ENCODE results near the gene MYT1.
"Not testable (repeated sequence)": the region's sequence is repeated elsewhere in the genome, so short reads cannot be mapped to it uniquely, and the experiment has no call there.

Gene MYT1

DNA sequence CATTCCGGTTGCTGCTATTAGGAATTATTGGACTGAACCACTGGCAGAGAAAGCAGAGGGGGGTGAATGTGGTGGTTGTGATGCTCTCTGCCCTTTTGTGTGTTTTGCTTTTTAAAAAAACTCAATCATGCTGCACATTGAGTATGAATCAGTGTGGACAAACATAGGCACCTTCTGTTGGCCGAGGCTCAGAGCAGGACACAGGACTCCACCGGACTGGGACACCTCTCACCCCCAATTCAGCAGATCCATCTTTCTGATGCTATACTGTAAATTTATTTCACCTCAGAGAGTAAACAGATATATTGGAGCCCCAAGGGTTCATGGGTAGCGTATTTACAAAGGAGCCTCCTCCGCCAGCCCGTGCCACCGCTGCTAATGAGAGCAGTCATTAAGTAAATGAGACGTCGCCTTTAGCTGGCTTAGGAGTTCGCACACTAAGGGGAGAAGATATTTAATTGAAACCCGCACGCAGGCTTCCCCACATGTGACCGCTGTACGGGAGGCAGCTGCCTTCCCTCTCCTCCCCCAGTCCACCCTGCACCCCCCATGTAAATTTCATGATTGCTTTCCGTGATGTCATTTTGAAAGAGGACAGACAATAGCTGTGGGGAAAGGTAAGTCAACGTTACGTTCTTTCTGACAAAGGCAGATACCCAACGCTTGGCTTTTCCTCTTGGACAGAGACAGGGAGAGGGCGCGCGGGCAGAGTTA, at the start of gene MYT1:
Gene MYT1, plus strand, starts transcription at position 330 of the 714 bp plus-strand sequence. CDS start 34,410 bp downstream, outside the sequence.
- no peak for TF ChIP-seq ZNF274 (IDR thresholded peaks at IDR 0.05; ENCODE audit: low read depth, low read length)
- no peak within 1 kb of the TSS for H3K4me3 ChIP-seq (ENCODE audit: low read length)

- no peak overlapping the region for H3K4me3 ChIP-seq (ENCODE audit: low read length)
- TF ChIP-seq ZNF274 (IDR thresholded peaks at IDR 0.05; ENCODE audit: low read depth, low read length) = no peak
These were observed 48.9 kb upstream of the MYT1 start for GRCh38 chr20:64115171-64115911.

DNA sequence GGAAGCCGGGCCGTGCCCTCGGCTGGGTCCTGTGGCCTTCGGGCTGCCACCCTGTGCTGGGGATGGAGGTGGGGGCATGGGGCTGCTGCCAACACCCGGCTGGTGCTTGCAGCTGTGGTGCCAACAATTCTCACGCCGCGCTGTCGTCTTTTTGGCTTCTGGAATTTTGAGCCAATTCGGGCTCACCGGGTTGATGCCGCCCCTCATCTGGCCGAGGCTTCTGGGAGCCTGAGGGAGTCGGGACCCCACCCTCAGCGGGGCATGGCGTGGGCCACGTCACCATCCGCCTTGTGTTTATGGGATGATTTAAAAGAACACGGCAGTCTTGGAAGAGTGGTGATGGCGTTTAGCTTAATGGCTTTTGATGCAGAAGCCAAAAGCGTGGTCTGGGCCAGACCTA, 48.2 kb upstream of the MYT1 start:
- no peak for TF ChIP-seq ZNF274 (IDR thresholded peaks at IDR 0.05; ENCODE audit: low read depth, low read length)
- no peak overlapping the region for H3K4me3 ChIP-seq (ENCODE audit: low read length)

DNA sequence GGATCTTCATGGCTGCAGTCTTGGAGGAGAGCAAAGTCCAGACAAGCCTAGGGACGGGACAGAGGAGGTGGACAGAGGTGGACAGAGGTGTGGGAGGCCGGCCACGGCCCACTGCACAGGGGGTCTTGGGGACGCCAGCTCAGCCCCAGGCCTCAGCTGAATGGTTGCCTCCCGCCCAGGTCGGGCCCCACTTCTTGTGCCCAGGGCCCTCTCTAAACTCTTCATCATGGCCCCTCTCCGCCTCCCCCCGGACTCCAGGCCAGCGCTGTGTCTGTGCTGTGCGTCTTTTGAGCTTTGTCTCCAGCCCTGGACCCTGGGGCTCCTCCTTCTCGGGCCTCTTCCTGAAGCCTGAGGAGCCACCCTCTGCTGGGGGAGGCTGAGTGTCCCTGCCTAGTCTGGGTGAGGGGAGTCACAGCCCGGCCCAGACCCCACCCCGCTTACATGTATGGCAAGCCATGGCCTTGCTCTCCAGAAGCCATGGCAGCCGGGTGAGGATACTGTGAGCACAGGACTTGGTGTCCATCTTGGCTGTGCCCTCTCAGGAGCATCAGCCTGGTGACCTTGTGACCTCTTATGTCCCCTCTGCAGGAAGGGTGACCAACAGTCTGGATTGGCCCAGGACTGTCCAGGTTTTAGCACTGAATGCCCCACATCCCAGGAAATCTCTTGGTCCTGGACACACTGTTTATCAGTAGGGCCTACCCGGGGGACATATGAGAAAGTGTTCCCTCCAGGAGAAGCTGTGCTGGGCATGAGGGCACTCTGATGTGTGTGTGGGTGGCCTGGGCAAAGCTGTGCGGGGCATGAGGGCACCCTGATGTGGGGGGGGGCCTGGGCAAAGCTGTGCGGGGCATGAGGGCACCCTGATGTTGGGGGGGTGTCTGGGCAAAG, 47.5 kb upstream of the MYT1 start:
- H3K4me3 ChIP-seq (ENCODE audit: low read length) = no peak overlapping the region
- TF ChIP-seq ZNF274 (IDR thresholded peaks at IDR 0.05; ENCODE audit: low read depth, low read length) = no peak

DNA sequence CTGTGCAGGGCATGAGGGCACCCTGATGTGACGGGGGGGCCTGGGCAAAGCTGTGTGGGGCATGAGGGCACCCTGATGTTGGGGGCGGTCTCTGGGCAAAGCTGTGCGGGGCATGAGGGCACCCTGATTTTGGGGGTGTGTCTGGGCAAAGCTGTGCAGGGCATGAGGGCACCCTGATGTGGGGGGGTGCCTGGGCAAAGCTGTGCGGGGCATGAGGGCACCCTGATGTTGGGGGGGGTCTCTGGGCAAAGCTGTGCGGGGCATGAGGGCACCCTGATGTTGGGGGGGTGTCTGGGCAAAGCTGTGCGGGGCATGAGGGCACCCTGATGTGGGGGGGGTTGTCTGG, 46.8 kb upstream of the MYT1 start:
- not testable (repeated sequence) for H3K4me3 ChIP-seq (ENCODE audit: low read length)

DNA sequence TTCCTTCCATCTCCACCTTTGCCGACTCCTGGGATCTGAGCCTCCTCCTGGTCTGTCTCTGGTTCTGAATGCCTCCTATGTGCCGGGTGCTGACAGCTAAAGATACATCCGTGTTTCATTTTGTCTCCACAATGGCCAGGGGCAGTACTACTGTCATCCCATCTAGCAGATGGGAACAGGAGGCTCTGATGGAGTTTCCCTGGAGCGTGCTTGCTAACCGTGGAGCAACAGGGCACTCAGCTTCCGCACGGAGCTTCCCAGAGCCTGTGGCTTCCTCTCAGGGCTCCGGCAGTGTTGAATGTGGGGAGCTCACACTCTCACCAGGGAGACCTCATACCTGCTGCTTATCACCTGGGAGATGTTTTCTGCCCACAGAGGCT, 45.0 kb upstream of the MYT1 start:
- no peak overlapping the region for H3K4me3 ChIP-seq (ENCODE audit: low read length)

GRCh38 chr20:64119681-64120341, 44.4 kb upstream of the MYT1 start:
- H3K4me3 ChIP-seq (ENCODE audit: low read length) = no peak overlapping the region
- TF ChIP-seq ZNF274 (IDR thresholded peaks at IDR 0.05; ENCODE audit: low read depth, low read length) = no peak

More for the DNA sequence above, 45.0 kb upstream of the MYT1 start:
- no peak for TF ChIP-seq ZNF274 (IDR thresholded peaks at IDR 0.05; ENCODE audit: low read depth, low read length)

- no peak for TF ChIP-seq ZNF274 (IDR thresholded peaks at IDR 0.05; ENCODE audit: low read depth, low read length)
- no peak overlapping the region for H3K4me3 ChIP-seq (ENCODE audit: low read length)
These were observed 42.7 kb upstream of the MYT1 start for GRCh38 chr20:64121586-64121985.

GRCh38 chr20:64122927-64123326, 41.3 kb upstream of the MYT1 start:
- H3K4me3 ChIP-seq (ENCODE audit: low read length) = not testable (repeated sequence)

- not testable (repeated sequence) for H3K4me3 ChIP-seq (ENCODE audit: low read length)
These were observed 40.7 kb upstream of the MYT1 start for GRCh38 chr20:64123517-64123916.

GRCh38 chr20:64129146-64129782, 35.0 kb upstream of the MYT1 start:
- TF ChIP-seq ZNF274 (IDR thresholded peaks at IDR 0.05; ENCODE audit: low read depth, low read length) = no peak

DNA sequence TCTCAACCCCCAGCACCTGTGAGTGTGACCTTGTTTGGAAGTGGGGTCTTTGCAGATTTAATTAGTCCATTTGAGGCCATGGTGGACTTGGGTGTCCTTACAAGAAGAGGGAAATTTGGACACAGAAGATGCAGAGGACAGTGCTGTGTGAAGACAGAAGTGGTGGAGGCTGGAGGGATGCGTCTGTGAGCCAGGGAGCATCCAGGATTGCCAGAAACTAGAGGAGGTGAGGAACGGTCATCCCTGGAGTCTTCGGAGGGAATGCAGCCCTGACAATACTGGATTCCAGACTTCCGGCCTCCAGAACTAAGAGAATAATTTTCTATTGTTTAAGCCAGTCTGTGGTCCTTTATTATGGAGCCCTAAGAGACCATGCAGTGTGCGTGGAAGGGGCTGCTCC, 34.0 kb upstream of the MYT1 start:
- TF ChIP-seq ZNF274 (IDR thresholded peaks at IDR 0.05; ENCODE audit: low read depth, low read length) = no peak
- no peak overlapping the region for H3K4me3 ChIP-seq (ENCODE audit: low read length)

More at GRCh38 chr20:64129146-64129782, 35.0 kb upstream of the MYT1 start:
- H3K4me3 ChIP-seq (ENCODE audit: low read length) = no peak overlapping the region

- TF ChIP-seq ZNF274 (IDR thresholded peaks at IDR 0.05; ENCODE audit: low read depth, low read length) = no peak
These were observed 33.4 kb upstream of the MYT1 start for GRCh38 chr20:64130876-64131275.

DNA sequence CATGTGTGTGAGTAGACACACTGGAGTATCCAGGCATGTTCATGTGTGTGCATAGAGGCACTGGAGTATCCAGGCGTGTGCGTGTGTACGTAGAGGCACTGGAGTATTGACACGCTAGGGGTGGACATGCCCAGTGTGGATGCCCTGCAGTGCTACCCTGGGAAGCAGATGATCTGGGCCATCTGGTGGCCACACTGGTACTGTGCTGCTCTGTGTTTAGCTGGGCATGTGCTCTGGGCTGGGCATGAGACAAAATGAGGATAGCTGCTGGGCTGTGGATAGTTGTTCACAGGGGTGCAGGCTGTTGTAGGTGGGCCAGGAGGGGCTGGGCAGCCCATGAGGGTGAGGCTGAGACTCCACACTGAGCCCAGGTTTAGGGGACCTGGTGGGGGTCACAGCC, 32.8 kb upstream of the MYT1 start:
- no peak overlapping the region for H3K4me3 ChIP-seq (ENCODE audit: low read length)
- no peak for TF ChIP-seq ZNF274 (IDR thresholded peaks at IDR 0.05; ENCODE audit: low read depth, low read length)

More at GRCh38 chr20:64130876-64131275, 33.4 kb upstream of the MYT1 start:
- H3K4me3 ChIP-seq (ENCODE audit: low read length) = no peak overlapping the region

Data from GM08714 (cell line).